HepG2 (cell line): ENCODE data around the gene RSAD2. TPM values are rescaled to one million over a fixed set of nuclear protein-coding genes. Genes with fewer than 3 reads are reported as not detected.

Experiments used
- AGO1 ChIP-seq: fragments of 200-400 bp; formaldehyde crosslinking; IDR thresholded peaks from 2 replicates; pipeline ENCODE4 v1.6.1; 2017; ENCODE audit warnings: mild to moderate bottlenecking, low read depth, low read length, moderate library complexity; ENCODE audit not compliant: poor library complexity, severe bottlenecking
- ATF7 ChIP-seq, 2 experiments: fragments of 450-650 bp in 1 of 2; sonication (generic) in 1 of 2; formaldehyde crosslinking in 1 of 2; IDR thresholded peaks; 2 replicates each; pipeline versions ENCODE4 v1.4.0 to v1.6.1; 2016 to 2020; ENCODE audit warnings: antibody characterized with exemption in 1 of 2, mild to moderate bottlenecking in 1 of 2, missing genetic modification reagents in 1 of 2
- CC2D1A ChIP-seq: sonication (generic); formaldehyde crosslinking; IDR thresholded peaks from 2 replicates; pipeline ENCODE4 v1.8.1; 2023; ENCODE audit warnings: mild to moderate bottlenecking, missing genetic modification reagents
- E2F1 ChIP-seq: sonication (generic); formaldehyde crosslinking; IDR thresholded peaks from 2 replicates; pipeline ENCODE4 v1.5.0; 2020; ENCODE audit warnings: missing genetic modification reagents
- EHMT2 ChIP-seq: fragments of 200-600 bp; sonication (generic); IDR thresholded peaks from 2 replicates; pipeline ENCODE4 v1.7.0; 2017; ENCODE audit warnings: antibody characterized with exemption, low read depth, low read length, borderline replicate concordance
- HOMEZ ChIP-seq: IDR thresholded peaks from 2 replicates; pipeline ENCODE4 v1.6.1; 2016; ENCODE audit warnings: low read depth
- REXO4 ChIP-seq: sonication (generic); formaldehyde crosslinking; IDR thresholded peaks from 2 replicates; pipeline ENCODE4 v1.8.0; 2022; ENCODE audit warnings: missing genetic modification reagents, mild to moderate bottlenecking, borderline replicate concordance
- SIN3B ChIP-seq: fragments of 150-350 bp; IDR thresholded peaks from 2 replicates; pipeline ENCODE4 v1.6.1; 2014; ENCODE audit warnings: low read length
- SNAPC5 ChIP-seq: sonication (generic); formaldehyde crosslinking; IDR thresholded peaks from 2 replicates; pipeline ENCODE4 v1.8.1; 2023; ENCODE audit warnings: mild to moderate bottlenecking, missing genetic modification reagents, borderline replicate concordance
- TFDP1 ChIP-seq: IDR thresholded peaks from 2 replicates; pipeline ENCODE4 v1.6.1; 2016; ENCODE audit warnings: missing compliant biosample characterization, missing genetic modification reagents, borderline replicate concordance
- ZBTB10 ChIP-seq: sonication (generic); formaldehyde crosslinking; IDR thresholded peaks from 2 replicates; pipeline ENCODE4 v1.4.0; 2020; ENCODE audit warnings: missing genetic modification reagents, borderline replicate concordance
- ZBTB21 ChIP-seq: sonication (generic); formaldehyde crosslinking; IDR thresholded peaks from 2 replicates; pipeline ENCODE4 v1.4.0; 2020; ENCODE audit warnings: missing genetic modification reagents
- ZNF143 ChIP-seq: sonication (generic); formaldehyde crosslinking; IDR thresholded peaks from 2 replicates; pipeline ENCODE4 v1.4.0; 2020; ENCODE audit warnings: missing genetic modification reagents
- ZNF296 ChIP-seq: sonication (generic); formaldehyde crosslinking; conservative IDR thresholded peaks from 2 replicates; pipeline ENCODE4 v1.5.0; 2020; ENCODE audit warnings: mild to moderate bottlenecking, missing genetic modification reagents
- ZNF644 ChIP-seq: IDR thresholded peaks from 2 replicates; pipeline ENCODE4 v1.6.1; 2016; ENCODE audit warnings: low read depth
- ZNF703 ChIP-seq: sonication (generic); formaldehyde crosslinking; IDR thresholded peaks from 2 replicates; pipeline ENCODE4 v1.5.1; 2020; ENCODE audit warnings: missing genetic modification reagents, mild to moderate bottlenecking, moderate library complexity, borderline replicate concordance
- ZNF710 ChIP-seq: sonication (generic); formaldehyde crosslinking; IDR thresholded peaks from 2 replicates; pipeline ENCODE4 v1.5.0; 2020; ENCODE audit warnings: mild to moderate bottlenecking, missing genetic modification reagents, borderline replicate concordance
- ZNF713 ChIP-seq: sonication (generic); formaldehyde crosslinking; IDR thresholded peaks from 2 replicates; pipeline ENCODE4 v1.4.0; 2020; ENCODE audit warnings: mild to moderate bottlenecking, missing genetic modification reagents
- ZNF772 ChIP-seq: sonication (generic); formaldehyde crosslinking; IDR thresholded peaks from 2 replicates; pipeline ENCODE4 v1.5.0; 2020; ENCODE audit warnings: mild to moderate bottlenecking, missing genetic modification reagents
- ZNF839 ChIP-seq: sonication (generic); formaldehyde crosslinking; IDR thresholded peaks from 2 replicates; pipeline ENCODE4 v1.4.0; 2020; ENCODE audit warnings: missing genetic modification reagents, mild to moderate bottlenecking, borderline replicate concordance
- polyA plus RNA-seq, 8 experiments: library from polyadenylated mRNA; depleted of rRNA in 3 of 8; stranded (reverse) in 7 of 8; unstranded in 1 of 8; fragments of >200 nt; fragmentation: Illumina TruSeq in 4 of 8; extraction: Trizol in 4 of 8; gene quantifications; 2 replicates each; pipeline versions ENCODE4 v1.2.1 to v1.2.3, GENCODE V29; 2011 to 2016; ENCODE audit warnings: low read depth in 4 of 8, missing spikeins in 1 of 8, mixed read lengths in 1 of 8; ENCODE audit not compliant: insufficient read depth in 1 of 8
- total RNA-seq, 5 experiments: library from RNA; depleted of rRNA; stranded (reverse); fragments of >200 nt; fragmentation: Illumina TruSeq; extraction: Trizol; gene quantifications; 2 replicates each; pipeline ENCODE4 v1.2.3, GENCODE V29; 2016; ENCODE audit warnings: low read depth in 1 of 5

Gene RSAD2
- total and polyA plus RNA-seq, 2 of the 13 experiments (the other 11 are each of a cell fraction or from before 2014, with no cell fraction given): 0.11 TPM; not detected in 1

- peak; percentile 72; the same call in 1 of the 2 replicates for TF ChIP-seq ZNF644 (CRISPR knock-in tag)
- TF ChIP-seq ATF7 (IDR thresholded peaks at IDR 0.05): no peak
- TF ChIP-seq ATF7 (CRISPR knock-in tag; IDR thresholded peaks at IDR 0.05): peak; percentile 82; the same call in 1 of the 2 replicates
- 0 out of 2 replicates have a peak, but pooled peaks have one; percentile 11 for TF ChIP-seq ZNF296 (CRISPR knock-in tag)
- peak; percentile 76; the same call in 1 of the 2 replicates for TF ChIP-seq SIN3B
- TF ChIP-seq E2F1 (CRISPR knock-in tag): no peak
- TF ChIP-seq AGO1: no peak
- peak; percentile 94; the same call in 1 of the 2 replicates for TF ChIP-seq TFDP1 (CRISPR knock-in tag)
- no peak for TF ChIP-seq CC2D1A (CRISPR knock-in tag)
- no peak for TF ChIP-seq REXO4 (CRISPR knock-in tag)
- TF ChIP-seq ZNF703 (CRISPR knock-in tag): no peak
- no peak; the same call in 1 of the 2 replicates for TF ChIP-seq SNAPC5 (CRISPR knock-in tag)
- TF ChIP-seq ZBTB21 (CRISPR knock-in tag): no peak
- TF ChIP-seq HOMEZ (CRISPR knock-in tag): peak; percentile 91
- no peak for TF ChIP-seq ZBTB10 (CRISPR knock-in tag)
- TF ChIP-seq ZNF713 (CRISPR knock-in tag): no peak
- TF ChIP-seq ZNF772: peak; percentile 93
- no peak for TF ChIP-seq EHMT2
- no peak for TF ChIP-seq ZNF839 (CRISPR knock-in tag)
- TF ChIP-seq ZNF710 (CRISPR knock-in tag): peak; percentile 91; the same call in 1 of the 2 replicates
- 0 out of 2 replicates have a peak, but pooled peaks have one; percentile 44 for TF ChIP-seq ZNF143 (CRISPR knock-in tag)
Measured at GRCh38 chr2:6921321-6921922, 43.8 kb downstream of the RSAD2 start (continued).
